Middle frontal gyrus (tissue), 1 donor: ENCODE results near the gene PITX2.
"Not testable (repeated sequence)": the region's sequence is repeated elsewhere in the genome, so short reads cannot be mapped to it uniquely, and the experiment has no call there.

Source experiments
- DNase-seq: peaks from one replicate; pipeline ENCODE4 v3.0.0-alpha.2; 2015; ENCODE audit warnings: low spot score; ENCODE audit errors: extremely low spot score

PITX2 gene

DNA sequence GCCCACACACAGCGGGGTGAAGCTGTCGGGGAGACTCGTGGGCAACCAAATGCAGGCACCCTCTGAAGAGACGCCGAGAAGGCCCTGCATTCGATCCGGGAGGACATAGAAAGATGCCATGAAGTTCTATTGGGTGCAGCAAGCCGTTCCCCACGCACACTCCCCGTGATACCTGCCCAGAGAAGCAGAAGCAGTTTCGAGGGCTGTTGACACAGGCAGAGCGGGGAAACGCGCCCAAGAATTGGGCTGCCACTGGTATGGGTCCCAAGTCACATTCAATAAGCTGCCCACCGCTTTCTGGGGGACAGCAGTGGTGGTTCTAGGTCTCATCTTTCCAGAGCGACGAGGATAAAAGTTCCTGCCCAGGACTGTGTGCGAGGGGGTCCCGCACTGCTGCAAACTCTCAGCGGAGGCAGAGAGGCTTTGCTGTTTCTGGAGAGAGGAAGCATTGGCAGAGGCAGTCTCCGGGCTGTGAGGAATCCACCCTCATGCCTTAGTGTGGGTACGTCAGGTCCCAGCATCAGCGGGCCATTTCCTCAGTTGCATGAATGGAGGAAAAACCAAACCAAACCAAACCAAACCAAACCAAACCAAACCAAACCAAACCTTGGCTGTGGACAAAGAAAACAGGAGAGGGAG is 10.1 kb downstream of the PITX2 start:
- no peak for DNase-seq

DNA sequence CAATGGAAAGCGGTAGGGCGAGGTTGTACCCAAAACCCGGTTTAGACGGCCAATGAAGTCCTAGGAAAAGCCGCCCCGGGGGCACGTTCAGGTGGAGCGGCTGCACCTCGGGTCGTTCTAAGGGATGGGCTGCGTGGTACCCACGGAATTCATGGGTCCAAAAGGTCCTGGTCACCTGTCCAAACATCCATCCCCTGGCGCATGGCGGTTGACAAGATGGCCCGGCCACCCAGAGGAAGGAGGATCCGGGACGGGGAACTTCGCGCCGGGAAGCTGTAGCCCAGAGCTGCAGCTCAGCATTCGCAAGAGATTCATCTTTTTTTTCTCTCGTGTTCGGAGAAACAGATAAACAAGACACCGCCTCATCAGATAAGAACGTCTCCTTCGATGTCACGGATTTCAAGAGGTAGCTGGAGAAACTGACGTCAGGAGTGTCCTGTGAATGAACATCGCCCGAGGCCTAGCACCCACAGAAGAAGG is 10.9 kb downstream of the PITX2 start:
- DNase-seq, result no peak

DNA sequence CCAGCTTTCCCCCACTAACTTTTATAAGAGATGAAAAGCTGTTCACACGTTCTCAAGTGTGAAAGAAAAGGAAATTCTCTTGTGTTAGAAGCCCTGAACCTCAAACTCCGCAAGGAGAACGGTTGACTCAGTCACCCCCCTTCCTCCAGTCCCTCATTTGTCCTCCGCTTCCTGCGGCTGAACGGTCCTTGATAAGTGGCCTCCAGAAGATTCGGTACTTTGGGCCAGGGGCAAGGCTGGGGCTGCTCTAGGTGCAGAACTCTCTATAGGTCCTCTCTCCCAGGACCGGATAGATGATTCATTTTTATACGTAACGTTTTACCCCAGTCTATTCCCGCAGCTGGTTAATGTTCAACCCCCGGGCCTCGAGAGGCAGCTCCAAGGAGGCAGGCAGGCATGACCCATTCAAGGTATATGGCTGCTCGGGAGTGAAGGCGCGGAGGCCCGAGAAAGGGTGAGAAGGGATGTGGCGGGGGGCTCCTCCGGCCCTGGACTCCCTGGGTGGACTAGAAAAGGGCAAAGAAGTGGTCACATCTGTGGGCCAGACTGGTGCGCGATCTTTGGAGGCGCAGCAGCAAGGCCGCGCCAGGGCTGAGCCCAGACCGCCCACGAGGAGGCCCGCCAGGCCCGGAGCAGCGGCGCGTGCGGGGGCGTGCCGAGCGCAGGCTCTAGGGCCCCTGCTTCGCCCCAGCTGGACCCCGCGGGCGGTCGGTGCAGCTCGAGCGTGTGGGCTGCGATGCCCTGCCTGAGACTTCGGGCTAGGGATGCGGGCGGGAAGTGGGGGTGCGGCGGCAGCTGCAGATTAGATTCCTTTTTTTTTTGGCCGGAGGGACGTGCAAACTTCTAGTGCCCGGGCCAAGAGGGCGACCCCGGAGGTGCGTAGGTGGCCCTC is 11.7 kb downstream of the PITX2 start:
- no peak for DNase-seq

DNA sequence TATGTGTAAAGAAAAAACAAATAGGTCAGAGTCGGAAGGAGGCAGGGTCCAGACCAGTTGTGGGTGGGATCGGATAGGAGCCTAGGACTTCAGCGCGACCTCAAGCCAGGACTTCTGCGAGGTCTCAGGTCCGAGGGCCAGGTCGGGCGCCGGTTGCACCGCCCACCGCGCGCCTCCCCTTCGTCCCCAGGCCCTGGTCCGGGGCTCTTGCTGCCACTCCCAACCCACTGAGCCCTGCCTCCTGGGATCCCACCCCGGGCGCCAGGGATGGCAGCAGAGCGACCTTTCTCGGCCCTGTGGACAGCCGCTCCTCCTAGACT is 12.3 kb downstream of the PITX2 start:
- no peak for DNase-seq

DNA sequence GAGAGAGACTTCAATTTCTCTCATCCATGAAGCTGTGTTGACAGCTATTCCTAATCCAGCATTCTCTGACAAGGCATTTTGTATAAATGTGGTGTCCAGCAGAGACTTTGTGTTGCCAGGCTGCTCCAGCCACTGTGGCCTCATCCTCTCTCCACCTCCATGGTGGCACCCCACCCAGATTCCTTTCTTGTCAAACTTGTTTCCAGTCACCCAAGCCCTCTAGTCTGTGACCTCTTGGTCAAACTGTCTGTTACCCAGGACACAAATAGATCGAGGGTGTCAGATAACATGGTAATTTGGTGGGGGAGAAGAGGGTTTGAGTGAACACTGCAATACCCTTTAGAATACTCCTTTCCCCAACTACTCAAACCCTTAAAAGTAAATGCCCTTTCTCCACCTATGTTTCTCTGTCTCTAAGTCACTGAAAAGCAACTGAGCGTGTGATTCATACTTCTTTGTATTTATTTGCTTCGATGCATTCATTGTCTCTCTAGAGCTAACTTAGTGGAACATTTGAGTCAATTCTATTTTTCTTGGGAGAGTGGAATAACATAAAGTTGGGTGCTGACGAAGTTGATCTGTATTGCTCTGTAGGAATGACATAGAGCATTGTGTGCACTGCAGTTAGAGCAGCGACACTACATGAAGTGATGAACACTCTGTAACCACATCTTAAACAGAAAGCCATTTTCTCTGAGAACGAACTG is 13.7 kb downstream of the PITX2 start:
- no peak for DNase-seq

DNA sequence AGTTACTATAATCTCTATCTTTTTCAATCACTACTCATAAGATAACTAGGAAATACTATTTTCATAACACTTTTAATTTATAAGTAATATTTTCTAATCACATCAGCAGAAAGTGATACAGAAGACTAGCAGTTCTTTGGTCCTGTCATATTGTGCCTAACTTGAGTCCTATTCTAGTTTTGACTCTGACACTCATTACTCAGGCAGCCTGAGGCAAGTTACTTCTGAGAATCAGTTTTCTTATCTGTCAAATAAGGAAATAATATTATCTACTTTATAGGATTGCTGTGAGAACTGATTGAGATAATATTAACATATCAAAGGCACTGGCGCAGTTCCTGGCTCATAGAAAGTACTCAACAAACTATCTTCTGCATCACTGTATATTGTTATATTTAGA is 17.8 kb downstream of the PITX2 start:
- DNase-seq, result no peak

DNA sequence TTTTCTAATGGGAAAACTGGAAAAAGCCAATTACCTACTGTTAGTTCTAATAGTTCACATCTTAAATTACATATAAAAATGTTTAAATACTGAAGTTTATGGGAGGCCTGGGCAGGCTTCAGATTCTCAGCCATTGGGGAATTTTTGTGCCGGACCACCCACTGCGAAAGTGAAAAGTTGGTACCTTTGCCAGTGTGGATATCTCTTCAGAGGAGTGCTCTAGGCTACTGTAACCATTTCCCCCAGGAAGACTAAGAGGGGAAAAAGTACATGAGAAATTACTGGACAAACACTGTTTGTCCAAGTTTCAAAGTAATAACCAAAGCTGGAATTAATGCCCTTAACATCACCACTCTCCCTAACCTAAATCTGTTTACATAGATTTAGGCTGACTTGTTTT is 20.8 kb downstream of the PITX2 start:
- DNase-seq, result no peak

DNA sequence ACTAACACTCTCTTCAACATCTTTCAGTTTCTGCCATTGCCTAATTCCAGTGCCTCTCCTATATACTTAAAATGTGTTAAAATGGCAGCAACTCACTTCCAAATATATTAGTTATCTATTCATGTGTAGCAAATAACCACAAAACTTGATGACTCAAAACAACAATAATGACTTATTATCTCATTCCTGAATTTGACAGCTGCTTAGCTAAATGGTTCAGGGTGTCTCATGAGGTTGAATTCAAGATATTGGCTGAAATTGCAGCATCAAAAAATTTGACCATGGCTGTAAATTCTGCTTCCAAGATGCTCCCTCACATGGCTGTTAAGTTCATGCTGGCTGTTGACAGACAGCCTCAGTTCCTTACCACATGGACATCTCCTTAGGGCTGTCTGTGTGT is 25.3 kb downstream of the PITX2 start:
- no peak for DNase-seq

DNA sequence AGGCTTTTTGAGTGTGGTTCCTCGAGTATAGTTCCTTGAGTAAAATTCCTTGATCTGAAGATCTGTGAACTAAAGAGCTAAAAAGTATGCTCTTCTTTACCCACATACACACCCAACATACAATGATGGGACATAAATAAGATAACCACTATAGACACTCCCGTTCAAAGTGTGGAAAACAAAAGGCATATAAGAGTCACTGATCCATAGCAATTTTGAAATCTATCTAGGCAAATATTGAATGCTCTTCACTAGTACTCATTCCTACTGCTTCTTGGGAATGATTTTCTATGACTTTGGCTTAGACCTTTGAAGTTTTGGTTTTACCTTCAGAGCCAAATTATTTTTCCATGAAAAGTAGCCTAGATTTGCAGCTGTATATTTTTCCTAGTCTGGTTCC is 26.4 kb downstream of the PITX2 start:
- DNase-seq, result no peak

DNA sequence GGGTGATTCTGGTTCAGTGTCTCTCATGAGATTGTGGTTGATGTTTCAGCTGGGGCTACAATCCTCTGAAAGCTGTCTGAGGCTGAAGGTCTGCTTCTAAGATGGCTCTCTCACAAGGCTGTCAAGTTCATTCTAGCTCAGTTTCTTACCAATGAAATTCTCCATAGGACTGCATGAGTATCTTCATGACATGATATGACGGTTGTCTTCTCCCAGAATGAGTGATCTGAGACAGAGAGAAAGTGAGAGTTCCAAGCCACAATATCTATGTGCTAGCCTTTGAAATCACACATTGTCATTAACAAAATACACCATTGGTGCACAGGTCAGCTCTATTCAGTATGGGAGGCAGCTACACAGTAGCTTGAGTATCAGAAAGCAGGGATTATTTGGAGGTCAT is 27.3 kb downstream of the PITX2 start:
- DNase-seq, result no peak

DNA sequence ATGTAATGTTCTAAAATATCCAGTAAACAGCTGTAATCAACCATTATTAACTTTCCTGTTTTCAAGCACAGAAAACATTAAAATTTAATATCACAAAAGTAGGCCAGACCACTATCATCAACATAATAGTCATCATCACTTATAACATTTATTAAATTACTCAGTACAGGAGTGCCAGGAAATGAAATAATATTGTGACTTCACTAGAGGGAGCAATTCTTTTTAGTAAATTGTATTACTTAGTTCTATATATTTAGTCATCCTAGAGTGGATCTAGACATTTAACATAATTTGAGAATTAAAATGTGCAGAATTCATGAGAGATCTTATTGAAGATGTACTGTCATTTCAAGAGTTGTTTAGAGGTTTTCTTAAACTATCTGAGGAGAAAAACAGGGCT is 33.6 kb downstream of the PITX2 start:
- DNase-seq, result no peak

DNA sequence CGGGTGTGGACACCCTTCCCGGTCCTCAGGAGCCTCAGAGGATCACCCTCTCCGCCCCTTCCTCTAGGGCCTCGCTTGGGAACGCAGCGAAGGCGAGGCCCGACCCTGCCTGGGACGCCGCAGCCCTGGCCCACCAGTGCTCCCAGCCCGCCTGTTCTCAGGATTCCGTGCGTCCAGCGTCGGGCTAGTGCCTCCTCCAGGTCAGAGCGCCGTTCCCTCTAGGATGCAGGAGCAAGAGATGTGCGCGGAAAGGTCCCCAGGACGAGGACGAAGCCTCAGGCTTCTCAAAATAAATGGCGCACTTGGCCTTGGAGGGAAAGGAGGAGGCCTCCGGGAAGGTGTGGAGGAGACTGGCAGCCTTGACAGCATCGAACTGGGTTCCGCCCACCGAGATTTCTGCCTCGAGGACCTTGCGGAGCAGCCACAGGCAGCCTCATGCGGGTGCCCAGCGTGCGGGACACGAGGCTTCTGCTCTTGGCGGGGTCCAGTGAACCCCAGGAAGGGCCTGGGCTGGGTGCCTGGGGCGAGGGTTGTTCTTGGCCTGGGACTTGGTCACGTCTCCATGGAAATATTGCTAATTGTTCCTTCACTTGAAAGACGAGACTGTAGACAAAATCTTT is 35.1 kb downstream of the PITX2 start:
- DNase-seq, result no peak

DNA sequence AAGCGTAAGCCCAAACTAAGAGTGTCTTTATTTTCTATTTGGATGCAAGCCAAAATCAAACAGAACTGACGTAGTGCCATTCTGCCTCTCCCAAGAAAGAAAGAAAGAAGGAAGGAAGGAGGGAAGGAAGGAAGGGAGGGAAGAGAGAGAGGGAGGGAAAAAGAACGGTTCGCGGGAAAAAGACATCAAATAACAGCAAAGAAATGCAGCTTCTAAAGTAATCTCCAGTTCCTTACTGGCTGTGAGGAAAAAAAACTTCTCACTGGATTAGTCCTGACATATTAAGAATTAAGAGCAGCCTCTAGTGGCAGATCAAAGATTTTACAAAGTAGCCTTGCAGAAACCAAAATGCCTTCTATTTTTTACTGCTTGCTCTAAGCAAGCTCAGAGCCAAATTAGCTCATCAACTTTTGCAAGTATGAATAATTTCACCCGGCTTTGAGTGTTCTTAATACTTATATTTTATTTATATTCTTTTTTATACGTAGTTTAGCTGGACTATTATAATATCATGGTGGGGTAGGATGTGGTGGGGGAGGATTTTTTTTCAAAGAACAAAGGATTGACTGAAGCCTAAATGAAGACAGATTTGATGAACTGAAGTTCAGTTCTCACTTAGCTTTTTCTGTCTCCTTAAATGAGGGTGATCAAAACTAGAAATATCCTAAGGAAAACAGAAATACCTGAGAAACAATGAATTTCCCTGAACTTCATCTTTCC is 36.6 kb downstream of the PITX2 start:
- no peak for DNase-seq

DNA sequence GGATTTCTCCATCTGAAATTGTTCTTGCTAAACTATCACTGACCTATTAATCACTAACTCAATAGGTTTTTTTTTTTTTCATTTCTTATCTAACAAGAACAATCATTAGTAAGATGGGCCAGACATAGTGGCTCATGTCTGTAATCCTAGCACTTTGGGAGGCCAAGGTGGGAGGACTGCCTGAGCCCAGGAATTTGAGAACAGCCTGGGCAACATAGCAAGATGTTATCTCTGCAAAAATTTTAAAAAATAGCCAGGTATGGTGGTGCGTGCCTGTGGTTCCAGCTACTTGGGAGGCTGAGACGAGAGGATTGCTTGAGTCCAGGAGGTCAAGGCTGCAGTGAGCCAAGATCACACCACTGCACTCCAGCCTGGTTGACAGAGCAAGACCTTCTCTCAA is 46.2 kb downstream of the PITX2 start:
- DNase-seq, result not testable (repeated sequence)
